Lower leg skin (tissue), 3 donors: ENCODE results near the gene ADAM10.

Source experiments
- POLR2A ChIP-seq, 2 donors: fragments of 450-650 bp; IDR thresholded peaks; one replicate each; pipeline ENCODE4 v1.6.1; 2016 to 2017; ENCODE audit warnings: antibody characterized with exemption in 2 of 2, mild to moderate bottlenecking in 1 of 2, moderate library complexity in 1 of 2
- TF ChIP-seq, protein P1 (sequence below), 3 donors: fragments of 450-650 bp; IDR thresholded peaks; one replicate each; pipeline ENCODE4 v1.5.1; 2016; ENCODE audit warnings: antibody characterized with exemption in 3 of 3, mild to moderate bottlenecking in 3 of 3, moderate library complexity in 2 of 3

- TF ChIP-seq, protein P1, sequence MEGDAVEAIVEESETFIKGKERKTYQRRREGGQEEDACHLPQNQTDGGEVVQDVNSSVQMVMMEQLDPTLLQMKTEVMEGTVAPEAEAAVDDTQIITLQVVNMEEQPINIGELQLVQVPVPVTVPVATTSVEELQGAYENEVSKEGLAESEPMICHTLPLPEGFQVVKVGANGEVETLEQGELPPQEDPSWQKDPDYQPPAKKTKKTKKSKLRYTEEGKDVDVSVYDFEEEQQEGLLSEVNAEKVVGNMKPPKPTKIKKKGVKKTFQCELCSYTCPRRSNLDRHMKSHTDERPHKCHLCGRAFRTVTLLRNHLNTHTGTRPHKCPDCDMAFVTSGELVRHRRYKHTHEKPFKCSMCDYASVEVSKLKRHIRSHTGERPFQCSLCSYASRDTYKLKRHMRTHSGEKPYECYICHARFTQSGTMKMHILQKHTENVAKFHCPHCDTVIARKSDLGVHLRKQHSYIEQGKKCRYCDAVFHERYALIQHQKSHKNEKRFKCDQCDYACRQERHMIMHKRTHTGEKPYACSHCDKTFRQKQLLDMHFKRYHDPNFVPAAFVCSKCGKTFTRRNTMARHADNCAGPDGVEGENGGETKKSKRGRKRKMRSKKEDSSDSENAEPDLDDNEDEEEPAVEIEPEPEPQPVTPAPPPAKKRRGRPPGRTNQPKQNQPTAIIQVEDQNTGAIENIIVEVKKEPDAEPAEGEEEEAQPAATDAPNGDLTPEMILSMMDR (IDR thresholded peaks at IDR 0.05) = no peak
- no peak for TF ChIP-seq POLR2A (IDR thresholded peaks at IDR 0.05)
Observed at GRCh38 chr15:58785355-58785754, 35.8 kb upstream of the ADAM10 start.
